NCI-H526 (cell line): Measurements from ENCODE around the gene AOPEP.

Experiments used
- DNase-seq, 2 experiments: peaks; one replicate each; lab custom pipeline; 2025; lab: John Stamatoyannopoulos, UW

AOPEP gene

GRCh38 chr9:95061916-95062595, 335.6 kb downstream of the AOPEP start:
- no peak for DNase-seq

DNA sequence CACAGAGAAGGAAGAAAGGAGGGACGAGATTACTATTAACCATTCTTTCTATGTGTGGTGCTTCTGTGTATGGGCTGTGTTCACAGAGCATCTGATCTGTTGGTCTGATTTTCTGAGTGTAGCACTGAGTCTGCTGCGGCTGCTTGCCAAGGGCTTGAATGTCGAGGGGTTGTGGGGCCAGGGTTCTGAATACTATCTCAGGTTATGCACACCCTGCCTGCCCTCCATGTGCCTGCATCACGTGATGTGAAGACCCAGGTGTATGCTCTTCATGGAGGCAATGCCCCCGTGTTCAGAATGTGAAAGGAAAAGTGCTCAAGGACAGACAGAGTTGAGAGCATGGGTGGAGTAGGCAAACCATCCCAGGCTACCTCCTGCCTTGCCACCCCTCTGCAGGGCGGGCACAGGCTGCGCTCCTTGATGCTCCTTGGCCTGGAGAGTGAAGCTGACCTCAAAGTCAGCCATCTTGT, 336.1 kb downstream of the AOPEP start:
- DNase-seq: no peak

GRCh38 chr9:95063300-95063699, 336.8 kb downstream of the AOPEP start:
- no peak for DNase-seq

DNA sequence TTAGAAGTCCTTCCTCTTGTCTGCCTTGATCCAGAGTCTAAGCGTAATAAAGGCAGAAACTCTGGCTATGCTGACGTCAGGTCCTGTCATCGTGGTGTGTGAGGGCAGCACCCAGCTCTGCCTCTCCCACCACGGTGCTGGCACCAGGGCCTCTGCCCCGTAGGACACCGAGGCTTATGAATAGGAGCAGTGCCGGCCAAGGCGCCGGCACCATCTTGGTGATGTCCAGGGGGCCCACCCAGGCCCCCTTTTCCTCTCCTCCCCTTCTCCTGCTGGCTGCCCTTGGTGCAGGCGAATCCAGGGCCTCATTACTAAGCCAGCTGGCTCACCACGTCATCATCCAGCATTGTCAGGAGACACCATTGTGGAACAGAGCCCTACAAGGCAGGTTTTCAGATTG, 338.7 kb downstream of the AOPEP start:
- DNase-seq: no peak

GRCh38 chr9:95067057-95067456, 340.6 kb downstream of the AOPEP start:
- DNase-seq: no peak

DNA sequence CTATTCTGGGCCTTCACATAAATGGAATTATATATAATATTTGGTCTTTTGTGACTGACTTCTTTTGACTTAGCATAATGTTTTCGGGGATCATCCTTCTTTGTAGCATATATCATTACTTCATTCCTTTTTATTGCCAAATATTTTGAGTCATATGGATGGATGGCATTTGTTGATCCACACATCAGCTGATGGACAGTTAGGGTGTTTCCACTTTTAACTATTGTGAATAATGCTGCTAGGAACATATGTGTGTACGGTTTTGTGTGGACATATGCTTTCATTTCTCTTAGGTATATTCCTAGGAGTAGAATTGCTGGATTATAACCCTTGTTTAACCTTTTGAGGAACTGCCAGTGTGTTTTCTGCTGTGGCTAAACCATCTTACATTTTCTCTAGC, 341.4 kb downstream of the AOPEP start:
- no peak for DNase-seq

- no peak for DNase-seq
Measured at GRCh38 chr9:95070549-95071021, 344.1 kb downstream of the AOPEP start.

DNA sequence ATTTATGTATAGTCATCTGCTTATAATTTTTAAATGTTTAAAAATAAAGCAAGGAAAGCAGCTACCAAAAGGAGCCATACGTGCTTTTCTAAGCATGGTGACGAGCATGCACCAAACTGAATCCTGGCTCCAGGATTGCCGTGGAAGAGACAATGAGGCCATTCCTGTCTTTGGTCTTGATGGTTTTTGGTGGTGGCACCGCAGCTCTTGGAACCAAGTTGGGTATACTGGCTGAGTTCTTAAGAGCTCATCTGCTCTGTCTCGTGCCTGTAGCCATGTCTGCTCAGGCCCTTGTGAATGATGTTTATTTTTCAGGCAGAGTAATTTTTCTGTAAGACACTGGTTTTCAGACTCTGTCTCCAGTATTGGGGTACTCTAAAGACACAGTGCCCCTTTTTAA, 345.0 kb downstream of the AOPEP start:
- DNase-seq: no peak

- no peak for DNase-seq
Measured at GRCh38 chr9:95071925-95072324, 345.4 kb downstream of the AOPEP start.

GRCh38 chr9:95073042-95073607, 346.6 kb downstream of the AOPEP start:
- peak in 1 of 2 experiments; percentile 11 for DNase-seq

- DNase-seq: no peak
Measured at GRCh38 chr9:95073918-95074317, 347.4 kb downstream of the AOPEP start.

GRCh38 chr9:95074632-95075031, 348.1 kb downstream of the AOPEP start:
- DNase-seq: no peak

- no peak for DNase-seq
Measured at GRCh38 chr9:95075700-95076099, 349.2 kb downstream of the AOPEP start.

DNA sequence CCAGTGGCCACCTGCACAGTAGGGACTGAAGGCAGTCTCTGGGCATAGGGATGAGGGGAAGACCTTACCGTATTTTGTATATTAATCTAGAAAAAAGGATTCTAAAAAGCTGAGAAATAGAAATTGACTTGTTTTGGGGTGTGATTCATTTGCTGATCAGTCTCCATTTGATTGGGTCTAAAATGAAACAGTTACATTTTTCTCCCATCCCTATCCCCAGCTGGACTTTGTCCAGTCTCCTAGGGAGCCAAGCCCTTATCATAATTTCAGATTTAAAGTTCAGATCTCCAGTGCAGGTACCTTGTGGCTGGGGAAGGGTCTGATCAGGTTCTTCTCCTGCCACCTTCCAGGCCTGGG, 350.2 kb downstream of the AOPEP start:
- no peak for DNase-seq

DNA sequence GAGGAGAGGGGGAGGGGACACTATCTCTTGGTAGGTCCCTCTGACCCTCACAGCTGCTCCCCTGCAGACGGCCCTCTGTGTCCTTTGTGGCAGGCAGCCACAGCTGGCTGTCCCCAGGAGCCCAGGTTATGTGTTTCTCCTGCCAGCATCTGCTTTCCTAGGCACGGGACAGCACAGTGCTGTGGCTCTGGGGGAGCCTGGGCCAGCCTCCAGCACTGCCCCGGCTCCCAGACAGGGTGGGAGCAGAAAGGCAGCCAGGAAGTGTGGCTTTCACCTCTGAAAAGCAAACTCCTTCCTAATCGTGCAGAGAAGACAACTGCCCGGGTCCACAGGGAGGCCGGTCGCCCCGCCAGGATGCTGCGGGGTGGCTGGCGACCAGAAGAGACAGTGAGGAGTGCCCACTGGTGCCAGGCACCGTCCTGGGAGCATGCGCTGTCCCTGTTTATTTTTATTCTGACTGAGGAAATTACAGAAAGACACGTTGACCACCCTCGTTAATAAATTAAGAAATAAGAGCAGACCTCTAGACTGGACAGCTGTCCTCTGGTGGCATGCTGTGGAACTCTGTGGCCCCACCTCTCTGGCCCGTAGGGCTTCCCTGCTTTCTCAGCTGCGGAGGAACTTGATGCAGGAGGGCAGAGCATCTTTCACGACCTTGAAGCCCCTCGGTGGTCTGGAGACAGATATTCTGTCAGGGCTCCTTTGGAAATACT, 350.7 kb downstream of the AOPEP start:
- no peak for DNase-seq

DNA sequence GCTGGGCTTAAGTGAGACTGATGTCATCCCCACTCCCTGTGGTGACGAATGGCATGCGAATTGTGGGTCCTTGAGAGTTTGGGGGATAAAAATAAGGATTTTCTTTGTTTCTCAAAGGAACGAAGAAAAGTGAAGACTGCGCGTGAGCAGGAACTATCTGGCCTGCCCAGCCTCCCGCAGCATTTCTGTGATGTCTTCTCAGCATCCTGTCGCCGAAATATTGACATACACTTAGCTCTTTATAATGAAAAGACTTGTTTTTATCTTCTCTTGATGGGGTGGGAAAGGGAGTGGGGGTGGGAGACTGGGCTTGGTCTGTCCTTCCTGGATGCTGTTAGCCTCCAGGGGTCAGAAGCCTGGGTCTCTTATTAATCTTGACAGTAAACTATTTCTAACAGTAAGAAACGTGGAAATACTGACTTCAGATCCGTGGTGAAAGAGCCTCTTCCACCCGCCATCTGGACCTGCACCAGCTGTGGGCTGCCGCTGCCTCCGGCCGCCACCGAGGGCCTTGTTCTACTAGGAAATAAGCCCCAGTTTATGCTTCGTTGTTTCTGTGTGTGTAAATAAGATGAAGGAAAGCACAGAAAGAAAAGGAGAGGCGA, 351.4 kb downstream of the AOPEP start:
- DNase-seq: no peak

- DNase-seq: no peak
Measured at GRCh38 chr9:95078511-95078910, 352.0 kb downstream of the AOPEP start.

- DNase-seq: no peak
Measured at GRCh38 chr9:95078939-95079338, 352.4 kb downstream of the AOPEP start.

- DNase-seq: no peak
Measured at GRCh38 chr9:95079461-95079860, 353.0 kb downstream of the AOPEP start.

DNA sequence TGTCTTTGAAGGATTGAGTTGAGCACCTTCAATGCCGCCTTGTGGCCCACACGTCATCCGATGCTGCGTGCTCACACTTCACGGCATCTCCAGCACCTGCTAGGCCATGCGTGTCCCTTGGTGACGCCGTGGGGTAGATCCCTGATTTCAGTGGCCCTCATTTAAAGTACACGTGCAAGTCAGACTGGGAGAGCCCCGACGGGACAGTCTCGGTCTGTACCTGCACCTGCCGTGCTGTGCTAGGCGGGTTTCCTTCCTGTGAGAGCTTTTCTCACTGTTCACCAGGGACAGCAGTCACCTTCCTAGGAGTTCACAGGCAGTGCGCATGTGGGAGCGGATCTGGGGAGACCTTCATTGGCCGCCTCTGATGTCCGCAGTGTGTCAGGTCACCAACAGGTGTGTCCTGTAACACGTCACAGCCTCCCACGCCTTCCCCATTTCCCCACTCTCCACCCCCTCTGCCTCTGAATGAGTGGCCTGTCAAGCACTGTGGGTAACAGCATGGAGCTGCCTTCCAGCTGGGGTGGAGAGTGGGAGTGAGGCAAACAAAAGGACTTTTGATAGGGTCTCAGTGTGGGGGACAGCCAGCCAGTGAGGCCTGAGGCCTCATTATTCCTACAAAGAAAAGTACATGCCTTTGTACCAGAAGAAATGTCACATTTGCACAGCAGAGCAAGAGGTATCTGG, 354.6 kb downstream of the AOPEP start:
- no peak for DNase-seq

DNA sequence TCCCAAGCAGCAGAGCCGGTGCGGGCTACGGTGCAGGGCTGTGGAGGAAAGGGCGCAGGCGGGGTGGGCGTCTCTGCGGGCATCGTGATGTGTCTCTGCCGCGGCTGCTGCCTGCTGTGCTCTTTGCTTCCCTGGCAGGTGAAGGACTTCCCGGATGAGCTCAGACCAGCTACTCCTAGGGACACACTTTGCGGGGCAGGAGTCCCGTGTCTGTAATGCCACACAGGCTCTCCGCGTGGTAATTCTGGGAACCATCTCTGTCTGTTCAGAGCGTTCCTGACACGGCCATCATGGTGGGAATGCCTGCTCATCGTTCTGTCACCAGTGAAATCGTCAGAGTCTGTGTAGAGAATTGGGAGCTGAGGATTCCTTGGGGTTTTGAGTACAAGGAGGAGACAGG, 355.5 kb downstream of the AOPEP start:
- DNase-seq: no peak

- DNase-seq: no peak
Measured at GRCh38 chr9:95082401-95083084, 356.0 kb downstream of the AOPEP start.
